GM20000 (cell line): ENCODE data around the gene RBP3.
A peak's percentile ranks its signal among the peaks of the same experiment; 100 is the strongest.

ENCODE experiments used
- DNase-seq: peaks from one replicate; pipeline ENCODE4 v3.0.0; 2012; ENCODE audit warnings: low spot score
- CTCF ChIP-seq: IDR thresholded peaks from 2 replicates; pipeline ENCODE4 v1.5.1; 2012; ENCODE audit warnings: mild to moderate bottlenecking, control low read depth; ENCODE audit errors: extremely low read depth, missing control alignments

The RBP3 gene

DNA sequence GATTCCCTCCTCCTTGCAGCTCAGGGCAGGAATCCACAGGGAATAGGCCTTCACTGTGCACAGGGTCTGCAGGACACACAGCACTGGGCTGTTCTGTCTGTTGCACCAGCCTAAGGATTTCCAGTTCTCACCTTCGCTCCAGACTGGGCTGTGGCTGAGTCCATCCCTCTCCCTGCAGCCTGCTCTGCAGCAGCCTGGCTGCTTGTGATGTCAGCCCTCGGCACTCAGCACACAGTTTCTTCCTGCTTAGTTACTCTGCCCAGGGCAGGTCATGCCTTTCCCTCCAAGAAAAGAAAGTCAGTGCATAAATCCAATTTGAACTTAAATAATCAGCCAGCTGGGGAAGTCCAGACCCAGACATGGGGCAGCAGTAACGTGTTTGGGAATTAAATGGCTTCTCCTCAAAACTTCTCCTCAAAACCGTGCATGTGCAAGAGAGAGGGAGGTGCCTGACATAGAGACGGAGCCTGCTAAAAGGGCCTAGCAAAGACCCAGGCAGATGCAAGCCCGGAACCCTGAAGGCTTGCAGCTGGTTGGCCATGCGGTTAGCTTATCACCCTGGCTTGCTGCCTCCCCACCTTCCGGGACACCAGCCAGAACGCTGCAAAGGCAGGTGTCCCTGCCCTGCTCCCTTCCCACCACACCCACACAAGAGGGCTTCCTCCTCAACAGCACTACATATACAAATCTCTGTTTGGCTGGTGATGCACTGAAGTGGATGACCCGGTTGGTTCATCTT, 36.8 kb upstream of the RBP3 start:
- no peak for TF ChIP-seq CTCF
- DNase-seq: no peak

GRCh38 chr10:47311932-47312662, 36.1 kb upstream of the RBP3 start:
- TF ChIP-seq CTCF: peak; percentile 94
- DNase-seq: peak; percentile 86

DNA sequence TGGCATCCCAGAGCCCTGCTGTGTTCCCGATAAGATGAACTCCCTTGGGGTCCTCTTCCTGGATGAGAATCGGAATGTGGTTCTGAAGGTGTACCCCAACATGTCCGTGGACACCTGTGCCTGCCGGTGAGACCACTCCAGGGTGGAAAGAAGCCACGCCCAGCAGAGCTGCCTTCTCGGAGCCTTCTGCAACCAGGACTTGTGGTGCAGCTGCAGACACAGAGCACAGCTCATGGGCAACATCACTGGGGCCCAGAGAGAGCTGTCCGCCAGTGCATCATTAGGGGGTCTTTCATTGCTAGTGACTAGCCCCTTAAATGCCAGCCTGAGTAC, 35.5 kb upstream of the RBP3 start:
- DNase-seq: no peak
- no peak for TF ChIP-seq CTCF

DNA sequence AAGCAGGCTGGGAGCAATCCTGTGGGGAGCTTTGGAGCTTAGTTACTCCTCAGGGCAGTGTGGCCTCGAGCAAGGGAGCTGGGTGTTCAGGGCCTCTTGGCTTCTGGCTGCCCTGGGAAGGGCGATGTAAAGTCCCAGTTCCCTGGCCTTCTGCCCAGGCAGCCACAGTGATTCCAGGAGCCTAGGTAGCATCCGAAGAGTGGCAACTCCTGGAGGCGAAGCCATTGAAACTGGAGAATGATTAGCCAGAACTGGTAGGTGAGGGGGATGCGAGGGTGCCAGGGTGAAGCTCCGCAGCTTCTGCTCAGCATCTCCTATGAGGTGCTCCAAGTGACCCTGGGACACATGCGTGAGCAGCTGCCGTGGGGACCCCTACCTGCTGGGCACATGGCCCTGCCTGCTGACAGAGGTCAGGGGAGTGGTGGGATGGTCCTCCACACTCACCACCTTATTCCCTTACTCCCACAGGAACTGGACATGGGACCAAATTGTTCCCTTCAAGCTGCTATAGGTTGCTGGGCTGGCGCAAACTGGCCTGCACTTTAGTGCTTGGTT, 33.7 kb upstream of the RBP3 start:
- no peak for TF ChIP-seq CTCF
- DNase-seq: no peak

GRCh38 chr10:47315421-47315820, 32.7 kb upstream of the RBP3 start:
- no peak for DNase-seq
- no peak for TF ChIP-seq CTCF

GRCh38 chr10:47316131-47316530, 32.0 kb upstream of the RBP3 start:
- DNase-seq: no peak
- no peak for TF ChIP-seq CTCF

DNA sequence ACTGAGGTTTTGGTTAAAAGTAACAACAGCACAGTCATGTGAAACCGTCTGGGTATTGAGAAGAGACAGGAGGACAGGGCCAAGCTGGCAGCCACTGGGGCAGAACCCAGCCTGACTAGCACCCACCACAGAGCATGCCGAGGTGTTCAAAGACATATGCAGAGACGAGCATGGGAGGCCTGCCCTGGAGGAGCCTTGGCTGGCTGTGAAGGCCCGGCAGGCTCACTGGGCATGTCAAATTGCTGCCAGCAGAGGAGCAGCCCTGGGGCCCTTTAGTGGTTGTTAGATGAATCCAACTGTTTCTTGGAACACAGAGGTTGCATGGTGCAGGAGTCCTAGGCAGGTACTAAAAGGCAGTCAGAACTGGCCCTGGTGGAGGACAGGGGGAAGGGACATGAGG, 30.9 kb upstream of the RBP3 start:
- no peak for TF ChIP-seq CTCF
- DNase-seq: no peak
